GM19455 (cell line): ENCODE data around the gene BTBD1.
"Not testable (repeated sequence)": the region's sequence is repeated elsewhere in the genome, so short reads cannot be mapped to it uniquely, and the experiment has no call there.

ENCODE experiments used
- ATAC-seq: cut with Tn5 transposase; IDR thresholded peaks from one replicate; pipeline ENCODE4 v1.9.1; 2021; ENCODE audit not compliant: unreplicated experiment

The BTBD1 gene

DNA sequence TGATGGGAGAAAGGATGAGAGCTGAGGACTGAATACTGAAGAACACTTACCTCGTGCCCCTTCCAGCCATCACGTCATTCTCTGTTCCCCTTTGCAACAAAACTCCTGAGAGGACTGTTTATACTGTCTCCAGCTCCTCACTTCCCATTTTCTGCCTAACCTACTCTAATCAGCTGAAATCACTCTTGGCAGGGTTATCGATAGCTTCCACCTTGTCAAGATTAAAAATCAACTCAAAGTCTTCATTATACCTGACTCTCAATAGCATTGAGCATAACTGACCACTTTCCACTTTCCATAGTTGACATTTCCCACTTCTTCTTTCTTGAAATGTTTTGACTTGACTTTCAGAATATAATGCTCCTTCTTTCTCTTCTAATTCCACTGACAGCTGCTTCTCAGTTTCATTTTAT, 4.3 kb downstream of the BTBD1 start:
- no peak for ATAC-seq

- ATAC-seq: no peak
Measured at GRCh38 chr15:83061680-83062079, 5.4 kb downstream of the BTBD1 start.

GRCh38 chr15:83057696-83058376, 9.2 kb downstream of the BTBD1 start:
- no peak for ATAC-seq

DNA sequence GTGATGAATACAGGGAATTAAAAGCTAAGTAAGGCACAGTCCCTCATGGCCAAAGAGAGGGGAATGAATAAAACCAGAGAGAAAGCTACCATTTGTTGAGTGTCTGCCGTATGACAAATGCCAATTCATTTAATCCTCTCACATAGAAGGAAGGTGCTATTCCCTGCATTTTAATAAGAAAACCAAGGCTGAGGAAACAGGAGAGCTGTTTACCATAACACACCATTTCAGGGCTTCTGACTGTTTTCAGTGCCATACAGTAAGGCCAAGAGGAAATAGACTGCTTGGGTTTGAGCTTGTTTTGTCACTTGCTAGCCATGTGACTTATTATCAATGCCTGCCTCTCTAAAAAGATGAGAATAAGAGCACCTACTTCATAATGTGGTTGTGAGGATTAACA, 10.1 kb downstream of the BTBD1 start:
- ATAC-seq: no peak

DNA sequence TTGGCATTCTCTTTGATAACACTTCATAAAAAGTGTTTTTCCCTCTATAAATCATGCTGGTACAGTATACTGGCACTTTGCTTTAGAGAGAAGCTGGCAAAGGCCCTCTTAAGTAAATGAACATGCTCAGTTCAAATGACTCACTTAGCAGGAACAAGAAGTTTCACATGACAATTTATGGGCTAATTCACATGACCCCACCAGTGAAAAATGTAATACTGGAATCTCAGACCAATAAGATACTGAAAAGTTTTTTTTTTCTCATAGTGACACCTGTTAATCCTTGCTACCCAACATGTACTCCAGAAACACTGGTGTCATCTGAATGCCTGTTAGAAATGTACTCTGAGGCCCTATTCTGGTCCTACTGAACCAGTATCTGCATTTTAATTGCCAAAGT, 13.9 kb downstream of the BTBD1 start:
- ATAC-seq: no peak

DNA sequence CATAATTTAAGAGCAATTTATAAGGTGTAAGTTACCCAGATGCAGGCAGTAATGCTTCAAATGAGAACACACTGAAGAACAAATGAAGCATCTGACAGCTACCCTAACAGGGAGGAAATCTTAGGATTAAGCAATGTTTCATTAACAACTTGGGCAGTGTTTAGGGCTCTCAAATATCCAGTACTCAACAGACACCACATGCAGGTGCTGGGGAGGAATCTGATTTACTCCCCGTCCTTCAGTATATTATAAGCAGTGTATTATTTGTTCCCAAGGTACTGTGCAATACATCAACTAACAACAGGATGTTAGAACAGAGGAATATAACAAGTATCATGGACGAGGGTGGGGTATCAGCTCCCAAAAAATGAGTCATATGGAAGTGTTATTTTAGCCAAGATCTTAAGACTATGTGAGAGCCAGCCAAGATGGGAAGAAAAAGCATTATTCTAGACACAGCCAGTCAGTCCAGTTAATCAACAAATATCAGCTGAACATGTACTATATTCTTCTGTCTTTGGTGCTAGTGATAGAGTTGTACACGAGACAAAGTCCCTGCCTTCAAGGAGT, 20.4 kb downstream of the BTBD1 start:
- ATAC-seq: no peak

DNA sequence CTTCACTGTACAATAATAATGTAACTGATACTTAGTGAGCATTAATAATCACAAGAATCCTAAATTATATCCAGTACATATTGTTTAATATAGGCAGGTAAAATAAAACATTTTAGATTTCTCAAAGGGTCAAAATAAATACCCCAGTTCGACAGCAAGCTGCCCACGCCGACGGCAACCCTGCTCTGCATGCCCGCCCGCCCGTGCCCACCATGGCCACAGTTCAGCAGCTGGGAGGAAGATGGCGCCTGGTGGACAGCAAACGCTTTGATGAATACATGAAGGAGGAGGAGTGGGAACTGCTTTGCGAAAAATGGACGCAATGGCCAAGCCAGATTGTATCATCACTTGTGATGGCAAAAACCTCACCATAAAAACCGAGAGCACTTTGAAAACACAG, 22.9 kb downstream of the BTBD1 start:
- ATAC-seq: no peak

GRCh38 chr15:83039206-83039605, 27.8 kb downstream of the BTBD1 start:
- no peak for ATAC-seq

DNA sequence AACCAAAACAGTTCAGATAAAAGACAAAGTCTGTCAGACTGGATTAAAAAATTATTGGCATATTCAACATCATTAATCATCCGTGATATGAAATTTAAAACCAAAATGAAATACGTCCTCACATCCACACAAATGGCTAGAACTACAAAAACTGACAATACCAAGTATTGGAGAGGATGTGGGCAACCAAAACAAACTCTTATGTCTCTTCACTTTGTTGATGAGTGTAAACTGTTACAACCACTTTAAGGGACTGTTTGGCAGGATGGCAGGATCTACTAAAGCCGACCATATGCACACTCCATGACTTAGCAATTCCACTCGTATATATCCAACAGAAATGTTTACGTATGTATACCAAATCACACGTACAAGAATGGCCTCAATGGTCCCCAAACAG, 30.8 kb downstream of the BTBD1 start:
- no peak for ATAC-seq

GRCh38 chr15:83031234-83031633, 35.8 kb downstream of the BTBD1 start:
- not testable (repeated sequence) for ATAC-seq

DNA sequence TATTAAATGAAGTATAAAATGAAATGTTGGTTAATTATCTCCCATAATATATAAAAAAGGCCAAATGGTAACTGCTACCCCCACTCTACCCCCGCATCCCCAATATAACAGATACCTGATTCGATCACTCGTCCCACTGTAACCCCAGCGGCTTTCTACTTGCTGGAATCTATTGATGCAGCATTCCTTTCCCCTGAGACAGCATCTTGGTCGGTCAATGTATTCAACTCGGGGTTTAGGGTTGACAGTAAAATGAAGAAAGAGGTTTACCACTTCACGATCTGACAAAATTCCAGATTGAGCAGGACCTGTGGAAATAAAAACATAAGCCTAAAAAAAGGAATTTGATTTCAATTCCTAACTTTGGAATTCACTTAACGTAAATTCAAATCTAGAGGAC, 37.0 kb downstream of the BTBD1 start:
- no peak for ATAC-seq

- no peak for ATAC-seq
Measured at GRCh38 chr15:83018436-83018835, 48.6 kb downstream of the BTBD1 start.

GRCh38 chr15:83016906-83017305, 50.1 kb downstream of the BTBD1 start:
- ATAC-seq: no peak

GRCh38 chr15:83015361-83015760, 51.7 kb downstream of the BTBD1 start:
- no peak for ATAC-seq

DNA sequence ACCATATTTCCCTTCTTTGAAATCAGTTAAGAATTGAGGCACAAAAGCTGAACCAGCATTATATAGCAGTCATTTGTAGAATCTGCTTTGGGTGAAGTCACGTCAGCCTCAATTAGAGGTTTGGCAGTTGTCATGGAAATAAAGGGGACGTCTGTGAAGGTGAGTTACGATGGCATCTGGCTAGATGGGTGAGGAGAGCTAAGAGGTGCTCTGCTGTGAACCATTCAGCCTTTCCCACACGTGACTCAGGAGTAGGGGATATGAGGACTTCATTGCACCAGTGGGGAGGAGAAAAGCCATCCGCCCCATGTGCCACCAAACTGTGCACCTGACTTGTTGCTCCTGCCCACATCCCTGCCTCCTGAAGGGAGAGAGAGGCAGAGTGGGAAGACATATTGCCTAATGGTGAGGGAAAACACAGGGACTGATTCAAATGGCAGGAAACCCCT, 52.8 kb downstream of the BTBD1 start:
- ATAC-seq: no peak

DNA sequence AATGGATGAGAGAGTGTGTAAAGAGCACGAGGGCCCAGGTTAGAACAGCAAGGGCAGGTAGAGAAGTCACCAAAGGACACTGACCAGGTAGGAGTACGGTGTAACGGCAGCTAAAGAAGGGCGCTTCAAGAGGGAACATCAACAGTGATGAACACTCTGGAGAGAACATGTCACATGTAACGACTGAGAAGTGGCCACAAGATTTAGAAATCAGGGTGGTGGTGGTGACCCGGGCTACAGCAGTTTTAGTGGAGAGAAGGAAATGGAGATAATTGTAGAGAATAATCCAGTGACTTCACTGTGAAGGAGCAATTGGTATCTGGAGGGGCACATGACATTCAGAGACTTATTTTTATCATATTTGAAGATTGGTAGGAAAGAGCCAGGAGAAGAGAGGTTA, 54.4 kb downstream of the BTBD1 start:
- no peak for ATAC-seq

GRCh38 chr15:83012076-83012426, 55.0 kb downstream of the BTBD1 start:
- no peak for ATAC-seq

GRCh38 chr15:83011271-83012075, 55.6 kb downstream of the BTBD1 start, which contains the start of gene C15orf40:
C15orf40 (minus strand) TSS chr15:83011639; CDS start chr15:83011607, 32 bp downstream.
- ATAC-seq: peak; percentile 87

DNA sequence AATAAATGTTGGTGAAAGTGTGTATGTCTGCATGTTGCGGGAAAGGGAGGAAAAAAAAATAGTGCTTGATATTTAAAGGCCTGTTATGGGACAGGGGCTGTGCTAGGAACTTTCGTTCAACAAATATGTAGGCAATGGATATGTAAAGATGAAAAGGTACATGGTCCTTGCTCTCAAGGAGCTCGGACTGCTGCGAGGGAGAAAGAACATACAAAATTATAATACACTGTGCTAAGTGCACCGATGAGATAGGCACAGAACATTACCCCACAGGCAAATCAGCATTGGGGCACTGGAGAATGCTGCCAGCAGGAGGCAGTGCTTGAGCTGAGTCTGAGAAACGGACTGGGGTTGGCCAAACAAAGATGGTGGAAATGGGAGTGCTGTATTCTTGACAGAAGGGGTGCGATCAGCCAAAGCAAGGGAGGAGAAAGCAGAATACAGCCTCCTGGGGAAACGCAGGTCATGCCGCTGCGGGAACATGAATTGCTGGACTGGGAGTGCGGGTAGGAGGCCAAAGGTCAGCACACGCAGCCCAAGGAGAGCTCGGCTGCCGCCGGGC, 56.3 kb downstream of the BTBD1 start:
- peak; percentile 74 for ATAC-seq

GRCh38 chr15:83000672-83001031, 66.4 kb downstream of the BTBD1 start:
- ATAC-seq: not testable (repeated sequence)

DNA sequence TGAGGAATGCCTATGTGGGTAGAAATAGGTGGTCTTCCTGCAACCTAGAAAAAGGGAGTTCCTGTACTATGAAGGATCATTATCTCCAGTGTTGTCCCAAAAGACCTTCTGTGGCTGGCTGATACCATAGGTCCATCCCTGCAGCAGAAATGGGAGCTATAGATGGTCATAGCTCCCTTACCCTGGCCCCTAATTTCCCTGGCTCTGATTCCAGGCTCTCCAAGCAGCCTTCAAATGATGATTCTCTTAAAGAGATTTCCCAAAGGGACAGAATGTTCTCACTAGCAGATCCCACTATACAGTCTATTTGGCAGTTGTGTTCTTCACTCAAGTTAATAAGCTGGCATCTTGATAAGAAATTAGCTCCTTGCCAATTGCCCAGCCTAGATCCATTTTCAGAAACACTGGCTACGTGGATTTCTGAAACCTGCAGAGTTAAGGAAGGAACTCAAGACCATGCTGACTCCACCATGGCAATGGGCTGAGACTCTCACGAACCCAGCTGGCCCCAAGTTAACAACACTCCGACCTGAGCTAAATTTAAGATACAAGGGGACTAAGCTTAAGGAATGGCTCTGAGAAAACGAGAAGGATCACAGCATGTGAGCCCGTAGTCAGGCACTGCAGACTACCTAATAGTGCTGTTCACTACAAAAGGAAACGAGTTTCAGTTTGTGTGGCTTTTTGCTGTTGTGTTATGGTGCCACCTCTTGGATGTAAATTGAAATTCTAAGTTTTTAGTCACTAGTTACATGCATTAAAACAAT, 67.0 kb downstream of the BTBD1 start:
- ATAC-seq: peak; percentile 73
